Measurements from ENCODE around the gene WDFY2. TPM values are rescaled to one million over a fixed set of nuclear protein-coding genes. Genes with fewer than 3 reads are reported as not detected.

Gene WDFY2
- total and polyA plus RNA-seq, 2 of the 8 experiments (the other 6 are each of a cell fraction or from before 2014, with no cell fraction given): 13.9 to 29.0 TPM

DNA sequence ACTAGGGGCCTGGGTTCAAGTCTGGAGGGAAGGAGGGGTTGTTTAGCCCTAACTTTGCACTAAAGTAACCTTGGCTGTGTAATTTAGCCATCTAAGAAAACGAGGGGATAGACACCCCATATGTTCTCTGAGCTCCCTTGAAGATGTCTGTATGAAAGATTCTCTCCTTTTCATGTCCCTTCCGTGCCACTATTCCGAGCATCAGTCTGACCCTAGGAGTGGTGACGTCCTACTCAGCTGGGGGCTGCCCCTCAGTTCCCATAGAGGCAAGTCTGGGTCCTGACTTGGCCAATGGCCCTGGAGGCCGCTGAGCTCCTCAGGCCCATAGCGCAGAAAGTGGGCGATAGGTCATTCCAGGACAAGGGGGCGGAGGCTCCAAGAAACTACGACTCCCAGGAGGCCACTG is 790 bp upstream of the WDFY2 start:
- Histone ChIP-seq H2AK5ac (ENCODE audit: low read depth, low read length) (no peak overlapping the region), H3K4me3 (ENCODE audit: extremely low read depth in 1 of 4, insufficient read depth in 2 of 4, low read depth in 3 of 4, low read length in 4 of 4) (peak overlapping the region; percentile 40 to 94 (median 65)), H2AFZ (ENCODE audit: low read length) (peak overlapping the region; percentile 80), H3K18ac (ENCODE audit: extremely low read depth, low read length) (no peak overlapping the region), H3K27me3 (replicated peaks in 1 of 4; ENCODE audit: control insufficient read depth in 3 of 4, extremely low read depth in 1 of 4, insufficient read depth in 3 of 4, low read length in 3 of 4) (no peaks in the 10 kb centered on the region), H2BK5ac (ENCODE audit: low read depth, low read length) (no peak overlapping the region), H3K4me1 (replicated peaks in 1 of 4; ENCODE audit: control insufficient read depth in 3 of 4, insufficient read depth in 4 of 4, low read length in 3 of 4) (peaks cover 3 to 12% (median 6%) of the 10 kb centered on the region in 4 experiments; a peak in 6 of 7 replicates), H2BK120ac (replicated peaks; ENCODE audit: low read depth, low read length) (no peak overlapping the region), H3K23ac (ENCODE audit: insufficient read length) (no peak overlapping the region), H4K8ac (ENCODE audit: extremely low read depth, insufficient read depth, low read length) (no peak overlapping the region), H4K20me1 (replicated peaks in 1 of 2; ENCODE audit: control insufficient read depth in 1 of 2, insufficient read depth in 2 of 2, low read length in 2 of 2) (peaks cover 1 to 4% of the 10 kb centered on the region in 2 experiments), H3K27ac (ENCODE audit: low read depth, low read length) (peak overlapping the region; percentile 76; the same call in 1 of the 2 replicates), H3K4me2 (ENCODE audit: insufficient read depth in 1 of 2, low read depth in 2 of 2, low read length in 2 of 2) (peak overlapping the region; percentile 73 to 80), H3K79me1 (ENCODE audit: low read depth, low read length) (no peaks in the 10 kb centered on the region), H2BK20ac (ENCODE audit: low read length) (no peak overlapping the region), H3K23me2 (ENCODE audit: low read depth, low read length) (peaks cover 6% of the 10 kb centered on the region), H4K5ac (ENCODE audit: insufficient read length, low read depth, low read length) (peak overlapping the region; percentile 14), H3K9me3 (ENCODE audit: insufficient read depth in 2 of 2, low read depth in 1 of 2, low read length in 1 of 2) (no peaks in the 10 kb centered on the region), H2BK12ac (ENCODE audit: low read depth, low read length) (no peak overlapping the region), H2BK15ac (ENCODE audit: low read length) (no peak overlapping the region), H4K91ac (replicated peaks; ENCODE audit: insufficient read length, low read length) (no peak overlapping the region), H3K79me2 (ENCODE audit: control insufficient read depth in 1 of 2, insufficient read depth in 2 of 2, low read length in 2 of 2) (peaks cover 9 to 36% of the 10 kb centered on the region in 2 experiments; a peak in 3 of 4 replicates), H3K14ac (ENCODE audit: insufficient read length) (no peak overlapping the region), H3K4ac (replicated peaks; ENCODE audit: insufficient read length, low read depth, low read length) (no peak overlapping the region), H3K36me3 (ENCODE audit: control insufficient read depth in 2 of 4, insufficient read depth in 4 of 4, low read length in 3 of 4) (no peaks in the 10 kb centered on the region), H3K9ac (replicated peaks in 1 of 4; ENCODE audit: extremely low read depth in 1 of 4, low read depth in 3 of 4, low read length in 3 of 4) (peak overlapping the region in 2 of 4 experiments; percentile 58 to 62; a peak in 3 of 7 replicates), H3K56ac (replicated peaks; ENCODE audit: insufficient read length, low read depth, low read length) (no peak overlapping the region)
- ChIA-PET POLR2A (ENCODE audit: partially characterized antibody) (interaction anchor here (0.6 to 1.4 kb wide), 6 partner anchors 13 to 184 kb away, joined by 3 to 27 read pairs (median 4); partner anchors contain the start of gene INTS6), CTCF (ENCODE audit: partially characterized antibody) (no interaction called here)
- WGBS, 2 experiments (ENCODE audit: extremely low coverage in 1 of 2, insufficient coverage in 1 of 2, insufficient read length in 1 of 2, insufficient replicate concordance in 2 of 2, low coverage in 1 of 2, low lambda C conversion rate in 2 of 2, missing lambda C conversion rate in 1 of 2): 23% methylated on average over 9 of the region's 9 CpGs; no CpG with 5 or more reads in 1 of the 2 experiments
- DNase-seq (ENCODE audit: low read depth in 1 of 2, low spot score in 2 of 2) (no peak), FAIRE-seq (no peak)
- TF ChIP-seq YY1 (IDR thresholded peaks at IDR 0.05; ENCODE audit: low read depth, low read length) (peak; percentile 78; the same call in 1 of the 2 replicates), NANOG (IDR thresholded peaks at IDR 0.05; ENCODE audit: insufficient read depth, low read depth, low read length, poor library complexity, severe bottlenecking) (no peak), ASH2L (IDR thresholded peaks at IDR 0.05; ENCODE audit: low read length) (no peak), EGR1 (IDR thresholded peaks at IDR 0.05; ENCODE audit: borderline replicate concordance, low read depth, low read length) (0 out of 2 replicates have a peak, but pooled peaks have one; percentile 58), RXRA (IDR thresholded peaks at IDR 0.05; ENCODE audit: insufficient read depth, low read depth, low read length) (peak; percentile 92; the same call in 1 of the 2 replicates), KDM1A (IDR thresholded peaks at IDR 0.05; ENCODE audit: borderline replicate concordance, low read length) (no peak), SIX5 (IDR thresholded peaks at IDR 0.05; ENCODE audit: low read depth, low read length) (peak; percentile 82), KDM4A (IDR thresholded peaks at IDR 0.05; ENCODE audit: low read depth, low read length, severe bottlenecking) (peak; percentile 38), SP1 (IDR thresholded peaks at IDR 0.05; ENCODE audit: low read depth, low read length) (peak; percentile 86; the same call in 1 of the 2 replicates)

Measured in H1 (cell line).